Osteoblast (primary cell): ENCODE measurements around the gene STYXL1. TPM values are rescaled to one million over a fixed set of nuclear protein-coding genes. Genes with fewer than 3 reads are reported as not detected.

Experiments used
- DNase-seq: peaks from one replicate; pipeline ENCODE4 v3.0.0; 2011; ENCODE audit warnings: low spot score, mixed read lengths; ENCODE audit not compliant: insufficient read length; ENCODE audit errors: missing footprints
- H2AFZ ChIP-seq: 2 replicates; pipeline ENCODE4 v1.6.0; 2011; ENCODE audit warnings: mild to moderate bottlenecking, low read length
- H3K27ac ChIP-seq: 2 replicates; pipeline ENCODE4 v1.5.1; 2011; ENCODE audit warnings: mild to moderate bottlenecking, low read depth, low read length, moderate library complexity
- H3K27me3 ChIP-seq: 2 replicates; pipeline ENCODE4 v1.6.0; 2012; ENCODE audit warnings: mild to moderate bottlenecking, control low read depth, inconsistent platforms, low read length, moderate library complexity; ENCODE audit not compliant: insufficient read depth
- H3K36me3 ChIP-seq: 2 replicates; pipeline ENCODE4 v1.5.1; 2011; ENCODE audit warnings: mild to moderate bottlenecking, low read length, control low read depth, moderate library complexity; ENCODE audit not compliant: insufficient read depth
- H3K4me1 ChIP-seq: 2 replicates; pipeline ENCODE4 v1.5.1; 2011; ENCODE audit warnings: mild to moderate bottlenecking, low read length, control low read depth, moderate library complexity; ENCODE audit not compliant: insufficient read depth
- H3K4me2 ChIP-seq: 2 replicates; pipeline ENCODE4 v1.6.0; 2011; ENCODE audit warnings: mild to moderate bottlenecking, low read length; ENCODE audit not compliant: insufficient read depth
- H3K4me3 ChIP-seq: fragments of 200-600 bp; sonication (generic); 3 replicates; pipeline ENCODE4 v1.5.1; 2012; ENCODE audit warnings: mild to moderate bottlenecking, low read length, inconsistent platforms; ENCODE audit not compliant: insufficient read depth
- H3K79me2 ChIP-seq: 2 replicates; pipeline ENCODE4 v1.6.0; 2012; ENCODE audit warnings: mild to moderate bottlenecking, low read length, control low read depth, inconsistent platforms; ENCODE audit not compliant: insufficient read depth
- H3K9me3 ChIP-seq: 2 replicates; pipeline ENCODE4 v1.5.1; 2011; ENCODE audit warnings: low read depth, low read length, control low read depth
- H4K20me1 ChIP-seq: 2 replicates; pipeline ENCODE4 v1.6.0; 2012; ENCODE audit warnings: mild to moderate bottlenecking, low read length, control low read depth; ENCODE audit not compliant: insufficient read depth
- total RNA-seq: library from RNA; depleted of rRNA; stranded (reverse); fragments of >200 nt; gene quantifications from 2 replicates; pipeline ENCODE4 v1.2.3, GENCODE V29; 2012
- TF ChIP-seq, protein P1 (sequence below): IDR thresholded peaks from 2 replicates; pipeline ENCODE4 v1.5.1; 2011; ENCODE audit warnings: mild to moderate bottlenecking, low read depth, low read length, moderate library complexity; ENCODE audit errors: extremely low read depth

The STYXL1 gene
- total RNA-seq, 1 donor = 23.9 TPM

DNA sequence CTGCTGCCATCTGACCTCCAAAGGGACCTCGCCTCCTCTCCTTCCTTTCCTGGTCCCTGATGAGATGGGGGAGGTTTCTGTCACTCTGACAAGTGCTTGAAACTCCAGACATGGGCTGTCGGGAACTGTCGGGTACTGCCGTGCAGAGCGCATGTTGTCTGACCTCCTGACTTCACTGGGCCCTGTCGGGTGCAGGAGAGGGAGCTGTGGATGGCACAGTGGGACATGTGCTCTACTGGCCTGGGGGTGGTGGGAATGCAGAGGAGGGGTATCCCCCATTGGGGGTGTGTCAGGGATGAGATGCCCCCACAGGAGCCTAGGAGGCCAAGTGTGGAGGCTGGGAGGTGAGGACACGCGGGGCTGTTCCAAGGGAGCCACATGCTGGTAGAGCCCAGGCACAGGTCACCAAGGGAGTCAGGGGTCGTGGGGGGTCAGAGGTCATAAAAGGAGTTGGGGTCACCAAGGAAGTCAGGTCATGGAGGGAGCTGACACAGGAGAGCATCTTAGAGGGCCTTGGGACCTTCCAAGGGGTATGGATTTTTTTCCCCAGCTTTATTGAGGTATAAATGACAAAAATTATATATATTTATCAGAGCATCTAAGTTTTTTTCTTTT is 84.3 kb downstream of the STYXL1 start:
- TF ChIP-seq, protein P1, sequence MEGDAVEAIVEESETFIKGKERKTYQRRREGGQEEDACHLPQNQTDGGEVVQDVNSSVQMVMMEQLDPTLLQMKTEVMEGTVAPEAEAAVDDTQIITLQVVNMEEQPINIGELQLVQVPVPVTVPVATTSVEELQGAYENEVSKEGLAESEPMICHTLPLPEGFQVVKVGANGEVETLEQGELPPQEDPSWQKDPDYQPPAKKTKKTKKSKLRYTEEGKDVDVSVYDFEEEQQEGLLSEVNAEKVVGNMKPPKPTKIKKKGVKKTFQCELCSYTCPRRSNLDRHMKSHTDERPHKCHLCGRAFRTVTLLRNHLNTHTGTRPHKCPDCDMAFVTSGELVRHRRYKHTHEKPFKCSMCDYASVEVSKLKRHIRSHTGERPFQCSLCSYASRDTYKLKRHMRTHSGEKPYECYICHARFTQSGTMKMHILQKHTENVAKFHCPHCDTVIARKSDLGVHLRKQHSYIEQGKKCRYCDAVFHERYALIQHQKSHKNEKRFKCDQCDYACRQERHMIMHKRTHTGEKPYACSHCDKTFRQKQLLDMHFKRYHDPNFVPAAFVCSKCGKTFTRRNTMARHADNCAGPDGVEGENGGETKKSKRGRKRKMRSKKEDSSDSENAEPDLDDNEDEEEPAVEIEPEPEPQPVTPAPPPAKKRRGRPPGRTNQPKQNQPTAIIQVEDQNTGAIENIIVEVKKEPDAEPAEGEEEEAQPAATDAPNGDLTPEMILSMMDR = no peak
- H3K27ac ChIP-seq = peak overlapping the region; percentile 95
- no peak overlapping the region for H3K4me3 ChIP-seq
- peaks cover 24% of the 10 kb centered on the region for H3K4me1 ChIP-seq
- no peaks in the 10 kb centered on the region for H3K36me3 ChIP-seq
- no peaks in the 10 kb centered on the region for H4K20me1 ChIP-seq
- H3K9me3 ChIP-seq = no peaks in the 10 kb centered on the region
- no peaks in the 10 kb centered on the region for H3K79me2 ChIP-seq
- DNase-seq = peak; percentile 82
- no peaks in the 10 kb centered on the region for H3K27me3 ChIP-seq
- peak overlapping the region; percentile 44 for H2AFZ ChIP-seq
- H3K4me2 ChIP-seq = peak overlapping the region; percentile 58

DNA sequence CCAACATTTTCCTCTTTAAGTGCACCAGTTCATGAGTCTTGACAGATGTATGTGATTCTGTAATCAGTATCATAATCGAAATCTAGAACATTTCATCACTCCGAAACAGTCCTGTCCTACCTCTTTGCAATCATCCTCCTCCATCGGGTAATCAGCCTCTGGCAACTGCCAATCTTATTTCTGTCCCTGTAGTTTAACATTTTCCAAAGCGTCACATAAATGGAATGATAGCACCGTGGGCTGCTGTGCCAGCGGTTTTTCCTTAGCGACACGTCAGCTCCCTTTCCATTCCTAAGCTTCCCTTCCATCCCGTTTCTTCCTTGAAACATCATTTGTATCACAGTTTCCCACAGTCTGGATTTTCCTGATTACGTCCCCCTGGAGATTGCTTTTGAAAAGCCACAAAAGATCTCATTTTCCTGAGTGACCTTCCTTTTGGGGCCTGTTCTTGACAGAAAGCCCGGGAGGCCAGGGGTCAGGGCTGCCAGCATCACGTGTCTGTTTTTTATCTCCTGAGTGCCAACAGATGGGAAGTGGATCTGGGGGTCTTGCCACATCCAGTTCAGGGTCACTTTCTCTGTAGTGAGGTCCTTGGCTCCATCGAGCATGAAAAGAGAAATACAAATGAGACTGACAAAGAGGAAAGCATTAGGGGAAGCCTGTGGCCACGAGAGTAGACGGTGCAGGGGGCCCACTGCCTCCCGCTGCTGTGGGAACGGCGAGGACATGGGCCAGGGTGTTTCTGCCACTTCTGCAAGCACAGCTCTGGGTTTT is 85.0 kb downstream of the STYXL1 start:
- TF ChIP-seq, protein P1 = no peak
- H3K4me2 ChIP-seq = peak overlapping the region; percentile 58
- H3K27me3 ChIP-seq = no peaks in the 10 kb centered on the region
- no peaks in the 10 kb centered on the region for H4K20me1 ChIP-seq
- H3K27ac ChIP-seq = peak overlapping the region; percentile 95
- H3K79me2 ChIP-seq = no peaks in the 10 kb centered on the region
- DNase-seq = peak; percentile 96
- H3K4me1 ChIP-seq = peaks cover 24% of the 10 kb centered on the region
- no peaks in the 10 kb centered on the region for H3K9me3 ChIP-seq
- peak overlapping the region; percentile 18 for H3K4me3 ChIP-seq
- peaks cover 3% of the 10 kb centered on the region for H3K36me3 ChIP-seq
- peak overlapping the region; percentile 44 for H2AFZ ChIP-seq

DNA sequence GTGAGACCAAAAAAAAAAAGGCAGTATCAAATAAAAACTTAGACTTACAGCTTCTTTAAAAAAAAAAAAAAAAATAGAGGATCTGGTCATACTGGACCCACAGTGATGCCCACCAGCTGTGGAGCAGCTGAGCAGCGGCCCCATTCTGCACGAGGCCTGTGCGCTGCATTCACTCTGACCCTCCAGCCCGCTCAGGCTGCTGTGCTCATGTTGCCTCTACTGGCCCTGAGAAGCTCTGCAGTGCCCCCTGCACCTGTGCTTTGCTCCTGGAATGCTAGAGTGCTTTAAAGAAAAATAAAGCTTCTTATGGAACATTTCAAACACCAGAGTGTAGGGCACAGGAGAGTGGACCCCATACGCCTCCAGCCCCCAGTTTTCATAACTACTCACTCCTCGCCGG is 86.6 kb downstream of the STYXL1 start:
- H3K4me1 ChIP-seq = peaks cover 18% of the 10 kb centered on the region
- H4K20me1 ChIP-seq = peaks cover 3% of the 10 kb centered on the region
- H3K27me3 ChIP-seq = no peaks in the 10 kb centered on the region
- H3K36me3 ChIP-seq = peaks cover 6% of the 10 kb centered on the region
- H3K79me2 ChIP-seq = no peaks in the 10 kb centered on the region
- TF ChIP-seq, protein P1 = no peak
- H3K9me3 ChIP-seq = no peaks in the 10 kb centered on the region
- H3K27ac ChIP-seq = no peak overlapping the region
- no peak for DNase-seq
- no peak overlapping the region for H2AFZ ChIP-seq
- H3K4me3 ChIP-seq = no peak overlapping the region
- H3K4me2 ChIP-seq = no peak overlapping the region

DNA sequence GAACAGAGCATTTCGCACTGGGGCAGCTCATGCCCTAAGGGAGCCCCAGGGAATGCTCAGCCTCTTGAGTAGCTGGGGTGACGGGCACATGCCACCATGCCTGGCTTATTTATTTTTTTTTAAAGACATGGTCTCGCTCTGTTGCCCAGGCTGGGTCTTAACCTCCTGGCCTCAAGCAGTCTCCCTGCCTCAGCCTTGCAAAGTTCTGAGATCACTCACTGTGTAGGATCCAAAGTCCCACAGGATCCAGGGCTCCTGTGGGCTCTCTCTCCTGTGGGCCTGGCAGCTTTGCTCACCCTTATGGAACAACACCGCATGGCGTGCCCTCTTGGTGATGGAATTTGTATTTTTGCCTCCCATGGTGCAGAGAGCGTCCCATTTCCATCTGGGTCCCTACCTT is 87.4 kb downstream of the STYXL1 start:
- Histone ChIP-seq H3K79me2 (no peaks in the 10 kb centered on the region), H3K36me3 (peaks cover 11% of the 10 kb centered on the region), H4K20me1 (peaks cover 3% of the 10 kb centered on the region), H3K4me3 (no peak overlapping the region), H2AFZ (no peak overlapping the region), H3K4me2 (no peak overlapping the region), H3K27me3 (no peaks in the 10 kb centered on the region), H3K4me1 (peaks cover 18% of the 10 kb centered on the region), H3K27ac (no peak overlapping the region), H3K9me3 (no peaks in the 10 kb centered on the region)
- TF ChIP-seq, protein P1 = no peak
- no peak for DNase-seq
